ENCODE results near the gene C19orf47.

GRCh38 chr19:40286235-40286970 is 61.8 kb downstream of the C19orf47 start:
- no peak for TF ChIP-seq CTCF (IDR thresholded peaks at IDR 0.05)
- TF ChIP-seq POLR2A (IDR thresholded peaks at IDR 0.05): no peak
